H1 (cell line): ENCODE measurements around the gene MAN2A1. TPM values are rescaled to one million over a fixed set of nuclear protein-coding genes. Genes with fewer than 3 reads are reported as not detected.

Experiments
- CTCF ChIA-PET: fragments of 300-600 bp; sonication (Branson Sonifier 250); formaldehyde crosslinking; loops from one replicate; lab custom pipeline; 2021; ENCODE audit not compliant: partially characterized antibody; lab: Charles Lee
- POLR2A ChIA-PET: fragments of 300-600 bp; sonication (Branson Sonifier 250); formaldehyde crosslinking; loops from one replicate; lab custom pipeline; 2021; ENCODE audit warnings: inconsistent platforms; ENCODE audit not compliant: partially characterized antibody; lab: Charles Lee
- DNase-seq, 2 experiments: peaks; one replicate each; pipeline versions ENCODE4 v3.0.0 to v3.0.0-alpha.2; 2010 to 2022; ENCODE audit warnings: low spot score in 2 of 2, low read depth in 1 of 2, mixed read lengths in 1 of 2
- FAIRE-seq: peaks from 2 replicates; lab custom pipeline; 2011; peaks lifted over from hg19 to GRCh38; lab: Jason Lieb, UNC
- H2AFZ ChIP-seq: 2 replicates; pipeline ENCODE4 v1.8.1; 2012; ENCODE audit warnings: low read length, inconsistent platforms
- H2AK5ac ChIP-seq: 2 replicates; pipeline ENCODE4 v1.6.1; 2013; ENCODE audit warnings: low read depth, low read length
- H2BK120ac ChIP-seq: replicated peaks from 2 replicates; pipeline ENCODE3; 2013; ENCODE audit warnings: low read depth, low read length, inconsistent platforms
- H2BK12ac ChIP-seq: 2 replicates; pipeline ENCODE4 v1.6.1; 2013; ENCODE audit warnings: low read depth, low read length
- H2BK15ac ChIP-seq: 2 replicates; pipeline ENCODE4 v1.6.1; 2013; ENCODE audit warnings: low read length
- H2BK20ac ChIP-seq: 2 replicates; pipeline ENCODE4 v1.6.1; 2013; ENCODE audit warnings: low read length
- H2BK5ac ChIP-seq: 2 replicates; pipeline ENCODE4 v1.6.1; 2013; ENCODE audit warnings: low read depth, low read length
- H3K14ac ChIP-seq: 2 replicates; pipeline ENCODE4 v1.6.1; 2013; ENCODE audit warnings: inconsistent platforms; ENCODE audit not compliant: insufficient read length
- H3K18ac ChIP-seq: 2 replicates; pipeline ENCODE4 v1.6.1; 2013; ENCODE audit warnings: low read length; ENCODE audit errors: extremely low read depth
- H3K23ac ChIP-seq: 2 replicates; pipeline ENCODE4 v1.6.1; 2013; ENCODE audit warnings: inconsistent platforms; ENCODE audit not compliant: insufficient read length
- H3K23me2 ChIP-seq: 2 replicates; pipeline ENCODE4 v1.6.1; 2013; ENCODE audit warnings: low read depth, low read length
- H3K27ac ChIP-seq: 2 replicates; pipeline ENCODE4 v1.6.1; 2011; ENCODE audit warnings: low read depth, low read length, inconsistent platforms
- H3K27me3 ChIP-seq, 4 experiments: replicated peaks in 1 of 4; 1 replicate in 1 of 4; 2 replicates in 3 of 4; pipeline versions ENCODE4 v1.6.1 to v1.8.1; 2011 to 2013; ENCODE audit warnings: low read length in 3 of 4, mild to moderate bottlenecking in 3 of 4, inconsistent platforms in 2 of 4, mixed read lengths in 2 of 4, moderate library complexity in 1 of 4; ENCODE audit not compliant: control insufficient read depth in 3 of 4, insufficient read depth in 3 of 4; ENCODE audit errors: extremely low read depth in 1 of 4
- H3K36me3 ChIP-seq, 4 experiments: 2 replicates each; pipeline versions ENCODE4 v1.6.1 to v1.8.1; 2011 to 2013; ENCODE audit warnings: mild to moderate bottlenecking in 4 of 4, low read length in 3 of 4, moderate library complexity in 2 of 4, control low read depth in 1 of 4, inconsistent platforms in 1 of 4; ENCODE audit not compliant: insufficient read depth in 4 of 4, control insufficient read depth in 2 of 4
- H3K4ac ChIP-seq: replicated peaks from 2 replicates; pipeline ENCODE3; 2013; ENCODE audit warnings: low read length, low read depth, mixed read lengths, inconsistent platforms; ENCODE audit not compliant: insufficient read length
- H3K4me1 ChIP-seq, 4 experiments: replicated peaks in 1 of 4; 1 replicate in 1 of 4; 2 replicates in 3 of 4; pipeline versions ENCODE4 v1.6.1 to v1.8.1; 2011 to 2013; ENCODE audit warnings: low read length in 3 of 4, inconsistent platforms in 2 of 4, mixed read lengths in 1 of 4; ENCODE audit not compliant: insufficient read depth in 4 of 4, control insufficient read depth in 3 of 4
- H3K4me2 ChIP-seq, 2 experiments: 2 replicates each; pipeline versions ENCODE4 v1.6.1 to v1.8.1; 2011 to 2013; ENCODE audit warnings: low read depth in 2 of 2, low read length in 2 of 2, control low read depth in 1 of 2, inconsistent platforms in 1 of 2, mild to moderate bottlenecking in 1 of 2; ENCODE audit not compliant: insufficient read depth in 1 of 2
- H3K4me3 ChIP-seq, 4 experiments: fragments of 200-600, 300-600 bp in 1 of 4; sonication (generic), shearing (Covaris generic), sonication (Bioruptor Twin) in 1 of 4; 2 replicates each; pipeline versions ENCODE4 v1.5.1 to v1.8.1; 2011 to 2016; ENCODE audit warnings: low read length in 4 of 4, low read depth in 3 of 4, control low read depth in 2 of 4, inconsistent platforms in 2 of 4, mild to moderate bottlenecking in 2 of 4, mixed read lengths in 1 of 4, moderate library complexity in 1 of 4; ENCODE audit not compliant: insufficient read depth in 2 of 4; ENCODE audit errors: extremely low read depth in 1 of 4
- H3K56ac ChIP-seq: replicated peaks from 2 replicates; pipeline ENCODE3; 2013; ENCODE audit warnings: low read depth, mild to moderate bottlenecking, mixed read lengths, low read length, inconsistent platforms; ENCODE audit not compliant: insufficient read length
- H3K79me1 ChIP-seq: 2 replicates; pipeline ENCODE4 v1.6.1; 2013; ENCODE audit warnings: low read depth, low read length, control low read depth
- H3K79me2 ChIP-seq, 2 experiments: 2 replicates each; pipeline versions ENCODE4 v1.6.1 to v1.8.1; 2012 to 2013; ENCODE audit warnings: low read length in 2 of 2, mild to moderate bottlenecking in 2 of 2, inconsistent platforms in 1 of 2; ENCODE audit not compliant: insufficient read depth in 2 of 2, control insufficient read depth in 1 of 2
- H3K9ac ChIP-seq, 4 experiments: replicated peaks in 1 of 4; 1 replicate in 1 of 4; 2 replicates in 3 of 4; pipeline versions ENCODE4 v1.6.1 to v1.8.1; 2011 to 2013; ENCODE audit warnings: low read depth in 3 of 4, low read length in 3 of 4, control low read depth in 2 of 4, mild to moderate bottlenecking in 2 of 4, moderate library complexity in 2 of 4, inconsistent platforms in 1 of 4; ENCODE audit errors: extremely low read depth in 1 of 4
- H3K9me3 ChIP-seq, 2 experiments: 2 replicates each; pipeline versions ENCODE4 v1.6.1 to v1.8.1; 2012 to 2013; ENCODE audit warnings: mild to moderate bottlenecking in 2 of 2, moderate library complexity in 2 of 2, control low read depth in 1 of 2, inconsistent platforms in 1 of 2, low read depth in 1 of 2, low read length in 1 of 2, mixed read lengths in 1 of 2; ENCODE audit not compliant: insufficient read depth in 2 of 2
- H4K20me1 ChIP-seq, 2 experiments: replicated peaks in 1 of 2; 2 replicates each; pipeline versions ENCODE3 to v1.8.1; 2011 to 2013; ENCODE audit warnings: inconsistent platforms in 2 of 2, low read length in 2 of 2, mild to moderate bottlenecking in 1 of 2; ENCODE audit not compliant: insufficient read depth in 2 of 2, control insufficient read depth in 1 of 2
- H4K5ac ChIP-seq: 2 replicates; pipeline ENCODE4 v1.6.1; 2013; ENCODE audit warnings: low read length, low read depth, mixed read lengths, inconsistent platforms; ENCODE audit not compliant: insufficient read length
- H4K8ac ChIP-seq: 2 replicates; pipeline ENCODE4 v1.8.0; 2013; ENCODE audit warnings: mild to moderate bottlenecking, moderate library complexity, low read length, inconsistent platforms; ENCODE audit not compliant: insufficient read depth; ENCODE audit errors: extremely low read depth
- H4K91ac ChIP-seq: replicated peaks from 2 replicates; pipeline ENCODE3; 2013; ENCODE audit warnings: low read length, mixed read lengths, inconsistent platforms; ENCODE audit not compliant: insufficient read length
- RBBP5 ChIP-seq: IDR thresholded peaks from 2 replicates; pipeline ENCODE4 v1.7.1; 2012; ENCODE audit warnings: low read depth, mild to moderate bottlenecking, inconsistent platforms, low read length, moderate library complexity, borderline replicate concordance
- TEAD4 ChIP-seq: IDR thresholded peaks from 2 replicates; pipeline ENCODE4 v1.6.1; 2012; ENCODE audit warnings: low read depth, low read length, inconsistent platforms, mixed read lengths
- WGBS, 2 experiments: shearing (Covaris generic) in 1 of 2; methylation state at CpG; one replicate each; pipeline versions ENCODE4 v1.1.6 to v1.1.7; 2013 to 2015; ENCODE audit warnings: low lambda C conversion rate in 2 of 2, mixed read lengths in 2 of 2, inconsistent platforms in 1 of 2, low coverage in 1 of 2, missing lambda C conversion rate in 1 of 2; ENCODE audit not compliant: insufficient replicate concordance in 2 of 2, insufficient coverage in 1 of 2, insufficient read length in 1 of 2; ENCODE audit errors: extremely low coverage in 1 of 2, missing lambda C conversion rate in 1 of 2; 5-methylcytosine and 5-hydroxymethylcytosine counted together
- polyA plus RNA-seq, 7 experiments: library from polyadenylated mRNA; depleted of rRNA in 3 of 7; stranded (reverse) in 5 of 7; unstranded in 2 of 7; fragments of >200 nt in 5 of 7; fragments of 200-250 nt in 2 of 7; gene quantifications; 1 replicate in 5 of 7; 2 replicates in 1 of 7; 4 replicates in 1 of 7; pipeline versions ENCODE4 v1.2.1 to v1.2.3, GENCODE V29; 2011 to 2013; ENCODE audit warnings: missing spikeins in 2 of 7, mixed read lengths in 2 of 7
- total RNA-seq: library from RNA; stranded (reverse); fragmentation: NEBNext Ultra II Directional; extraction: Animal tissue kit (Norgen Biotek cat#: 25700); gene quantifications from 2 replicates; pipeline ENCODE4 v1.2.1, GENCODE V29; 2021

The MAN2A1 gene
- total and polyA plus RNA-seq, 2 of the 8 experiments (the other 6 are each of a cell fraction or from before 2014, with no cell fraction given) = 29.1 to 102 TPM

DNA sequence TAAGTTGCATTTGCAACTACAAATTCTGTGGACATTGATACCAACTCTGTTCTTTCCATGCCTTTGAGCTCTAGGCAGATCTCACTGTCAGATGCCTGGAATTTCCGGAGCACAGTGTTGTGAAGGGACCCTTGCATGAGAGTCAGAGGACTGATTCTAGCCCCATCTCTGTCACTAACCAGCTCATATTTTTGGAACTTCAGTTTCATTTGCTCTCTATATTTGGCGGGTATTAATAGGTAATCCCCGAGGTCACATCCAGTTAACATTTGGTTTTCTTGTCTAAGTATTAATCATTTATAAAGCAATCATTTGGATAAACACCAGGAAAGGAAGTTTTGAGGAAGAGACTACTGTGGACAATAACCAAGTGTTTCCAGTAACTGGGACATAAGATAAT is 115.7 kb downstream of the MAN2A1 start:
- no peak overlapping the region for H4K8ac ChIP-seq
- H3K4ac ChIP-seq = no peak overlapping the region
- H3K23me2 ChIP-seq = no peaks in the 10 kb centered on the region
- H3K14ac ChIP-seq = no peak overlapping the region
- peak; percentile 32; the same call in 1 of the 2 replicates for TF ChIP-seq TEAD4
- TF ChIP-seq RBBP5 = no peak
- FAIRE-seq (no peak), DNase-seq (no peak)
- peaks cover 0 to 17% (median 5%) of the 10 kb centered on the region in 4 experiments; a peak in 3 of 8 replicates for H3K36me3 ChIP-seq
- no peak overlapping the region for H2BK15ac ChIP-seq
- no peak overlapping the region for H3K18ac ChIP-seq
- no peaks in the 10 kb centered on the region for H3K79me1 ChIP-seq
- H4K20me1 ChIP-seq = peaks cover 0 to 3% of the 10 kb centered on the region in 2 experiments
- no peak overlapping the region for H2AFZ ChIP-seq
- H2BK12ac ChIP-seq = no peak overlapping the region
- POLR2A ChIA-PET = no interaction called here
- H4K5ac ChIP-seq = no peak overlapping the region
- H2AK5ac ChIP-seq = no peak overlapping the region
- H2BK120ac ChIP-seq = no peak overlapping the region
- no peaks in the 10 kb centered on the region for H3K9me3 ChIP-seq
- H3K4me3 ChIP-seq = no peak overlapping the region
- CTCF ChIA-PET = interaction anchor here (0.6 kb wide), 1 partner anchor 943 kb away, joined by 3 read pairs; no protein-coding TSS in a partner anchor
- H3K79me2 ChIP-seq = 0 out of 4 replicates have a peak, but pooled peaks cover 0 to 3% of the 10 kb centered on the region in 2 experiments
- no peak overlapping the region for H3K4me2 ChIP-seq
- H3K27me3 ChIP-seq = no peaks in the 10 kb centered on the region
- H3K4me1 ChIP-seq = peaks cover 0 to 4% (median 2%) of the 10 kb centered on the region in 4 experiments; a peak in 3 of 7 replicates
- no peak overlapping the region for H3K56ac ChIP-seq
- peak overlapping the region; percentile 35; the same call in 1 of the 2 replicates for H3K27ac ChIP-seq
- H4K91ac ChIP-seq = no peak overlapping the region
- H3K23ac ChIP-seq = no peak overlapping the region
- H2BK20ac ChIP-seq = no peak overlapping the region
- no peak overlapping the region for H3K9ac ChIP-seq
- no peak overlapping the region for H2BK5ac ChIP-seq
- WGBS, 2 experiments = 90% methylated on average over 3 of the region's 3 CpGs; no CpG with 5 or more reads in 1 of the 2 experiments
